Ascending aorta (tissue), 2 donors: ENCODE data around the gene KAT2B. TPM values are rescaled to one million over a fixed set of nuclear protein-coding genes. Genes with fewer than 3 reads are reported as not detected.

ENCODE experiments used
- DNase-seq, 2 donors: peaks; one replicate each; pipeline ENCODE4 v3.0.0-alpha.2; 2019; ENCODE audit warnings: low spot score in 2 of 2
- H3K27ac ChIP-seq, 2 donors: fragments of 200-600 bp; sonication (generic); one replicate each; pipeline ENCODE4 v1.5.1; 2016 to 2017; ENCODE audit warnings: mild to moderate bottlenecking in 1 of 2
- H3K27me3 ChIP-seq: fragments of 200-600 bp; sonication (generic); one replicate; pipeline ENCODE4 v1.5.1; 2017
- H3K36me3 ChIP-seq, 2 donors: fragments of 200-600 bp; sonication (generic); one replicate each; pipeline ENCODE4 v1.5.1; 2016
- H3K4me1 ChIP-seq, 2 donors: fragments of 200-600 bp; sonication (generic); one replicate each; pipeline ENCODE4 v1.5.1; 2016 to 2017; ENCODE audit warnings: mild to moderate bottlenecking in 1 of 2
- H3K4me3 ChIP-seq, 2 donors: fragments of 200-600 bp; sonication (generic); one replicate each; pipeline ENCODE4 v1.5.1; 2016 to 2017; ENCODE audit warnings: mild to moderate bottlenecking in 1 of 2
- H3K9me3 ChIP-seq, 2 donors: fragments of 200-600 bp; sonication (generic); one replicate each; pipeline ENCODE4 v1.5.1; 2016
- CTCF ChIP-seq, 3 experiments: fragments of 200-600 bp in 2 of 3; fragments of 450-650 bp in 1 of 3; sonication (generic) in 2 of 3; IDR thresholded peaks; one replicate each; pipeline ENCODE4 v1.5.1; 2016 to 2019; ENCODE audit warnings: antibody characterized with exemption in 3 of 3, mild to moderate bottlenecking in 1 of 3, moderate library complexity in 1 of 3
- intact Hi-C: fragments of 100-400 bp; cut with DNase I; formaldehyde crosslinking; loops from one replicate; pipeline ENCODE4 v1.15.1; 2023
- total RNA-seq: library from RNA; depleted of rRNA; stranded (reverse); fragments of >200 nt; gene quantifications from one replicate; pipeline ENCODE4 v1.1.0, GENCODE V29; 2016

KAT2B gene
- total RNA-seq, 1 donor from 2014 or later = 10.5 TPM

GRCh38 chr3:20068512-20069177, 28.4 kb downstream of the KAT2B start:
- intact Hi-C loops = no loop called here
- TF ChIP-seq CTCF (IDR thresholded peaks at IDR 0.05) = no peak
- H3K27me3 ChIP-seq = no peaks in the 10 kb centered on the region
- H3K4me1 ChIP-seq = peaks cover 0 to 11% of the 10 kb centered on the region in 2 donors
- H3K9me3 ChIP-seq = no peaks in the 10 kb centered on the region
- no peak overlapping the region for H3K4me3 ChIP-seq
- DNase-seq = no peak
- no peak overlapping the region for H3K27ac ChIP-seq
- H3K36me3 ChIP-seq = peaks cover 0 to 2% of the 10 kb centered on the region in 2 donors

GRCh38 chr3:20069178-20069532, 28.9 kb downstream of the KAT2B start:
- no peak overlapping the region for H3K4me3 ChIP-seq
- H3K4me1 ChIP-seq = peaks cover 0 to 11% of the 10 kb centered on the region in 2 donors
- H3K36me3 ChIP-seq = peaks cover 0 to 7% of the 10 kb centered on the region in 2 donors
- DNase-seq = no peak
- intact Hi-C loops = no loop called here
- H3K9me3 ChIP-seq = no peaks in the 10 kb centered on the region
- no peak overlapping the region for H3K27ac ChIP-seq
- no peaks in the 10 kb centered on the region for H3K27me3 ChIP-seq
- TF ChIP-seq CTCF (IDR thresholded peaks at IDR 0.05) = no peak

- Histone ChIP-seq H3K4me3 (no peak overlapping the region), H3K27me3 (no peaks in the 10 kb centered on the region), H3K4me1 (peaks cover 0 to 5% of the 10 kb centered on the region in 2 donors), H3K36me3 (peaks cover 0 to 11% of the 10 kb centered on the region in 2 donors), H3K9me3 (no peaks in the 10 kb centered on the region), H3K27ac (no peak overlapping the region)
- intact Hi-C loops = no loop called here
- TF ChIP-seq CTCF (IDR thresholded peaks at IDR 0.05) = no peak
- DNase-seq = no peak
These were observed 30.9 kb downstream of the KAT2B start for GRCh38 chr3:20071175-20071574.

GRCh38 chr3:20072422-20072821, 32.2 kb downstream of the KAT2B start:
- H3K4me3 ChIP-seq = no peak overlapping the region
- intact Hi-C loops = no loop called here
- no peak for TF ChIP-seq CTCF (IDR thresholded peaks at IDR 0.05)
- peaks cover 0 to 5% of the 10 kb centered on the region in 2 donors for H3K4me1 ChIP-seq
- peaks cover 0 to 11% of the 10 kb centered on the region in 2 donors for H3K36me3 ChIP-seq
- H3K9me3 ChIP-seq = no peaks in the 10 kb centered on the region
- H3K27me3 ChIP-seq = no peaks in the 10 kb centered on the region
- no peak overlapping the region for H3K27ac ChIP-seq
- DNase-seq = no peak

- peaks cover 0 to 5% of the 10 kb centered on the region in 2 donors for H3K4me1 ChIP-seq
- no peak overlapping the region for H3K27ac ChIP-seq
- H3K36me3 ChIP-seq = peaks cover 0 to 11% of the 10 kb centered on the region in 2 donors
- TF ChIP-seq CTCF (IDR thresholded peaks at IDR 0.05) = no peak
- H3K27me3 ChIP-seq = no peaks in the 10 kb centered on the region
- no peak for DNase-seq
- intact Hi-C loops = no loop called here
- no peak overlapping the region for H3K4me3 ChIP-seq
- no peaks in the 10 kb centered on the region for H3K9me3 ChIP-seq
These were observed 32.8 kb downstream of the KAT2B start for GRCh38 chr3:20073068-20073467.
